Neuron (in vitro differentiated cells): ENCODE data around the gene ADRA2B.
"Not testable (repeated sequence)": the region's sequence is repeated elsewhere in the genome, so short reads cannot be mapped to it uniquely, and the experiment has no call there.

Experiments used
- H2AFZ ChIP-seq: one replicate; pipeline ENCODE4 v1.6.1; 2013; ENCODE audit warnings: low read depth, mild to moderate bottlenecking, inconsistent platforms, low read length, moderate library complexity
- H3K27me3 ChIP-seq: one replicate; pipeline ENCODE4 v1.6.1; 2013; ENCODE audit warnings: low read length; ENCODE audit not compliant: insufficient read depth
- H3K36me3 ChIP-seq: one replicate; pipeline ENCODE4 v1.6.1; 2013; ENCODE audit warnings: low read length; ENCODE audit not compliant: insufficient read depth
- H3K4me1 ChIP-seq: one replicate; pipeline ENCODE4 v1.6.1; 2013; ENCODE audit warnings: low read length; ENCODE audit not compliant: insufficient read depth
- H3K4me3 ChIP-seq: 2 replicates; pipeline ENCODE4 v1.5.1; 2013; ENCODE audit warnings: mild to moderate bottlenecking, low read length, moderate library complexity
- H3K9me3 ChIP-seq: one replicate; pipeline ENCODE4 v1.6.1; 2013; ENCODE audit warnings: low read length

The ADRA2B gene

DNA sequence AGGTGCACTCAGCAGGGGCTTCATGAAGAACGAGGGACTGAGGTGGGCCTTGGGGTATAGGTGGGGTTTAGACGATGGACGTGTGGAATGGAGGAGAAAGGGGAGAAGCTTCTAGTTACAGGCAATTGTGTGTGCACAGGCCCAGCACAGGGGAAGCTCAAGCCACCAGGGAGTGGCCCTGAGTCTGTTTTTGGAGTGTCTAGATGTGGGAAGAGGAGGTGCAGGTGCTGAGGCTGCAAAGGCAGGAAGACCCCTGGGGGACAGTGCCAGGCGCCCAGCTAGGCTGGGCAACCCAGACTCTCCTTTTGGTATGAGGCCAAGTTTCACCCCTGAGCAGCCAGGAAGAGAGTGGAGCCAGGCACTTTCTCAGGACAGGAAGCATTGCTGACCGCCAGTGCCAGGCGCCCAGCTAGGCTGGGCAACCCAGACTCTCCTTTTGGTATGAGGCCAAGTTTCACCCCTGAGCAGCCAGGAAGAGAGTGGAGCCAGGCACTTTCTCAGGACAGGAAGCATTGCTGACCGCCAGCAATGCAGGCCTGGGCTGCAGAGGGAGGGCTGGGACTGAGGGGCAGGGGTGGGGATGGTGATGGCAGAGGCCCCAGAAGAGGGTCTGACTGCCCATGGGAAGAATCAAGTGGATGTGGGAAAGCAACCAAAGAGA, 31.4 kb downstream of the ADRA2B start:
- not testable (repeated sequence) for H2AFZ ChIP-seq

GRCh38 chr2:96083989-96084857, 32.1 kb downstream of the ADRA2B start:
- Histone ChIP-seq H3K9me3 (no peaks in the 10 kb centered on the region), H3K4me3 (no peak overlapping the region), H2AFZ (no peak overlapping the region), H3K27me3 (peaks cover 4% of the 10 kb centered on the region), H3K36me3 (no peaks in the 10 kb centered on the region), H3K4me1 (no peaks in the 10 kb centered on the region)

More for the DNA sequence above, 31.4 kb downstream of the ADRA2B start:
- not testable (repeated sequence) for H3K27me3 ChIP-seq, H3K4me3 ChIP-seq, H3K9me3 ChIP-seq, H3K4me1 ChIP-seq, H3K36me3 ChIP-seq

DNA sequence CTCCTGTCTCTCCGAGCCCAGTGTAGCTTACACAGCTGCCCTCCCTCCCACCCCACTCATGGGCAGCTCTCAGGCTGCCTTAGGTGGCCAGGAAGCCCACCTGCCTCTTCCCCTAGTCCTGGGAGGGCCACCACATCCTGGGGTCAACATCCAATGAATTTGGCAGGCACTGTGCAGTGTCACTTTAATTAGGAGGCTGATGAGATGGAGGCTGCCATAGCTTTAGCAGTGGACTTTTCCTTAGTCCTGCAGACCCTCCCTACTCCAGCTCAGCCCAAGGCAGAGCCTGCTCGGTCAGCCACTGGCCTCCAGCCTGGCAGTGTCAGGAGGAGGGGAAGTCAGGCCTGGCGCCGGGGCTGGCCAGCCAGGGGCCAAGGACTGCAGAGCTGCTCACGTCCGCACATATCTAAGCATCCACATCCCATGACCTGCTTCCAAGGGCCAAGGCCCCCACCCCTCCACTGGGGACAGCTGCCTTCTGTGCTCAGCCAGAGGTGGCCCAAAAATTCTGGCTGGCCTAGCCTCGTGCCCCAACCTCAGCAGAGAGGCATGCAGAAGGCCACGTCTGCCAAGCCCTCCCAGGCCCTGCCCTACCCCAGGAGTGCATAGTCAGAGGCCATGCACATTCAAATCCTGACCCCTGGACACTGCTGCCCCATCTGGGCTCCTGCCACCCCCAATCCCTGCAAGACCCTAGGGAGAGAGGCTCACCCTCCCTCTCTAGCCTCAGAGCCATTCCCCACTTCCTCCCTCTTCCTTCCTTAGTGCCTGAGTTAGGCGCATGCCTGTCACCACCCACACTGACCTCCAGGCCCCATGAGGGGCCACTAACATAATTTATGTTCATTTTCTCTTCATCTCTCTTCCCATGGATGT, 33.1 kb downstream of the ADRA2B start:
- H3K27me3 ChIP-seq, result peaks cover 4% of the 10 kb centered on the region
- no peak overlapping the region for H2AFZ ChIP-seq
- H3K4me3 ChIP-seq, result no peak overlapping the region
- no peaks in the 10 kb centered on the region for H3K4me1 ChIP-seq
- no peaks in the 10 kb centered on the region for H3K36me3 ChIP-seq
- no peaks in the 10 kb centered on the region for H3K9me3 ChIP-seq

DNA sequence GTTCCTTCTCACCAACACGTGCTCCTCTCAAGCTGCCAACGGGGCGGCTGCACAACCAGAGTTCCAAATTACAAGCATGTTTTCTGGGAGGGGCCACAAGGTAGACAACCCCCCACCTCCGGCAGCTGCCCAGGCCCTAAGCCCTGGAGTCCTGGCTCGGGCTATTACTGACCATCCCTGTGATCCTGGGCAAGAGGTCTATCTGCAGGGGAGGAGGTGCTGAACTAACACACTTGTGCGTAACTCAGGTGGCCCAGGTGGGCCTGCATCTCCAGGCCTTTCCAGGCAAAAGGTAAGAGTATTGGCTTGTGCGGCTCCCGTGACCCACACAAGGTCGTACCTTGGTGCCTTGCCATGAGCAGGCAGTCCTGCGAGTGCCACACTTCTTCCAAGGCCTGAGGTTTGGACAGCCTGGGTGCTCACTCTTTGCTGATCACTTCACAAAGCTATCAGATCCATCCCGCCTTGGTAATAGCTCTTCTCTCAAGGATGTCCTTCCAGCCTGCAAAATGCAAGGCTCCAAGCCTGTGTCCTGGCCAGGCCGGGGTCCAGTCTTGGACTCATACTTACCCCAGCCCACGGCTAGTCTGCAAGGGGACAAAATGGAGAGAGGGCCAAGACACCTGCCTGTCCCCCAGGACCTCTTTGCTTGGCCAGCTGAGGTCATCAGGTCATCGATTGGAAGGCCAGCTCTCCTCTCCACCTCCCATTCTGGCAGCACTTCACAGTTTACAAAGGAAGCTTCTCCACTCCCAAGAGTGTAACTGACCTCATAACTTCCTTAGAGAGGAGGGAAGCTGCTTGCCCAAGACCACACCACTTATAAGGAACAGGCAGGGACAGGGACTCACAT, 33.9 kb downstream of the ADRA2B start:
- Histone ChIP-seq H3K27me3 (peaks cover 4% of the 10 kb centered on the region), H3K4me3 (no peak overlapping the region), H3K36me3 (no peaks in the 10 kb centered on the region), H3K4me1 (no peaks in the 10 kb centered on the region), H3K9me3 (no peaks in the 10 kb centered on the region), H2AFZ (no peak overlapping the region)

DNA sequence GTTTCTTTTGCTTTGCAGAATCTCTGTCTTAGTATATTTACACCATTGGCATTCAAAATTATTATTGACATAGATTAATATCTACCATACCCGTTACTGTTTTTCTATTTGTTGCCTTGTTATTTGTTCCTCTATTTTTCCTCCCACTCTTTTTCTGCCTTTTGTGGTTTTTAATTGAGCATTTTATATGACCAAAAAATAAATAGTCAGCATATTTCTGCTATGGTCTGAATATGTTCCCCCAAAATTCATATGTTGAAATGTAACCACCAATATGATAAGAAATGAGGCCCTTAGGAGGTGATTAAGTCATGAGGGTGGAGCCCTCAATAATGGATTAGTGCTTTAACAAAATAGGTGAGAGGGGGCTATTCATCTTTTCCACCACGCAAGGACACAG, 35.3 kb downstream of the ADRA2B start:
- Histone ChIP-seq H3K4me1 (no peaks in the 10 kb centered on the region), H3K27me3 (peaks cover 4% of the 10 kb centered on the region), H3K4me3 (no peak overlapping the region), H2AFZ (no peak overlapping the region), H3K9me3 (no peaks in the 10 kb centered on the region), H3K36me3 (no peaks in the 10 kb centered on the region)

- H3K9me3 ChIP-seq, result no peaks in the 10 kb centered on the region
- H3K36me3 ChIP-seq, result no peaks in the 10 kb centered on the region
- H3K4me3 ChIP-seq, result no peak overlapping the region
- H3K27me3 ChIP-seq, result no peaks in the 10 kb centered on the region
- H2AFZ ChIP-seq, result no peak overlapping the region
- H3K4me1 ChIP-seq, result no peaks in the 10 kb centered on the region
Observed at GRCh38 chr2:96075199-96075771, 41.1 kb downstream of the ADRA2B start.

- H3K4me3 ChIP-seq, result no peak overlapping the region
- no peaks in the 10 kb centered on the region for H3K36me3 ChIP-seq
- no peaks in the 10 kb centered on the region for H3K27me3 ChIP-seq
- H3K9me3 ChIP-seq, result no peaks in the 10 kb centered on the region
- no peak overlapping the region for H2AFZ ChIP-seq
- H3K4me1 ChIP-seq, result no peaks in the 10 kb centered on the region
Observed at GRCh38 chr2:96074156-96074555, 42.2 kb downstream of the ADRA2B start.

DNA sequence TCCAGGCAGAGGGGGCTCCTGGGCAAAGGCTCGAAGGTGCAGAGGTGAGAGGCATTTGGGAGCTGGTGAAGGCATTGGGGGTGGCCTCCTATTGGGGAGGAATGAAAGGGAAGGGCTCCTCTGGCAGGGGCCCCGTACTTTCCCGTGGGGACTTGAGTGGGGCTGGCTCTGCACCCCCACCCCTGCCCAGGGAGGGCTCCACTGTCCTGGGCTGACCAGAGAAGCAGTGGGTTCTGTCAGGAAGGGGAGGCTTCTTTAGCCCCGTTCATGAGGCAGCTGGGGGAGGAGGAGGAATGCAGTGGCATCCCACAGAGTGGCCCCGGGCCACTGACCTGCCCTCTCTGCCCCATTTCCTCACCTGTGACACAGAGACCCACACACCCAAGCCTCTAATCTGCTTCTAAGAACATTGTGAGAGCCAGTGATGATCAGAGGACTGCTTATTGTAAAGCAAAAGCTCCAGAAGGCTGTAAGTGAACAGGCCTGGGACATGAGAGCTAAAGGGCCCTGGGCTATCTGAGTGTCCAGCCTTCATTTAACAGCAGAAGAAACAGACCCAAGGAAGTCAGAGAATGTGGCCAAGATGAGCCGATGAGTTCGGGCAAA, 43.1 kb downstream of the ADRA2B start:
- no peaks in the 10 kb centered on the region for H3K4me1 ChIP-seq
- H3K36me3 ChIP-seq, result no peaks in the 10 kb centered on the region
- no peaks in the 10 kb centered on the region for H3K27me3 ChIP-seq
- no peak overlapping the region for H2AFZ ChIP-seq
- H3K4me3 ChIP-seq, result no peak overlapping the region
- H3K9me3 ChIP-seq, result no peaks in the 10 kb centered on the region

DNA sequence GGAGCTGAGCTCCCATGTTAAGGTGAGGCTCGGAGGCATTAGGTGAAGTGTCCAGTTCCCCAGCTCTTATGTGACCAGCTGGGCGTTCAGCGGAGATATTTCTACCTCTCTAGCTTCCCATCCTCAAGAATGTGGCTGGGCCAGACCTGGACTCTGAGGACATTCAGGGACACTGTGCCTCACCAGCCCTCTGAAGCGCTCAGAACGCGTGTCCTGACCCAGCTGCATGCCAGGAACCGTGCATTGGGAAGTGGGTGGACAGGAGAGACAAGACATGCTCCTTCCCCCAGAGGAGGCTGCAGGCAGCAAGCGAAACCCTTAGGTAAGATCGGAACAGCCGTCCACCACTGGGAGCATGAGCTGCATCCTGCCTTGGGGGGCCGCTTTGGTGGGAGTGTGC, 43.6 kb downstream of the ADRA2B start:
- H2AFZ ChIP-seq, result no peak overlapping the region
- H3K27me3 ChIP-seq, result no peaks in the 10 kb centered on the region
- no peaks in the 10 kb centered on the region for H3K4me1 ChIP-seq
- no peaks in the 10 kb centered on the region for H3K9me3 ChIP-seq
- no peaks in the 10 kb centered on the region for H3K36me3 ChIP-seq
- no peak overlapping the region for H3K4me3 ChIP-seq

- not testable (repeated sequence) for H3K36me3 ChIP-seq, H3K27me3 ChIP-seq, H3K4me1 ChIP-seq, H2AFZ ChIP-seq, H3K4me3 ChIP-seq, H3K9me3 ChIP-seq
Observed at GRCh38 chr2:96071977-96072491, 44.3 kb downstream of the ADRA2B start.

- not testable (repeated sequence) for H3K4me3 ChIP-seq, H2AFZ ChIP-seq, H3K4me1 ChIP-seq, H3K27me3 ChIP-seq, H3K9me3 ChIP-seq, H3K36me3 ChIP-seq
Observed at GRCh38 chr2:96071087-96071976, 45.0 kb downstream of the ADRA2B start.
